ENCODE data around the gene CCDC68. TPM values are rescaled to one million over a fixed set of nuclear protein-coding genes. Genes with fewer than 3 reads are reported as not detected.

The CCDC68 gene
- total and polyA plus RNA-seq, 9 donors, result 5.4 to 62.8 (median 11.2) TPM

DNA sequence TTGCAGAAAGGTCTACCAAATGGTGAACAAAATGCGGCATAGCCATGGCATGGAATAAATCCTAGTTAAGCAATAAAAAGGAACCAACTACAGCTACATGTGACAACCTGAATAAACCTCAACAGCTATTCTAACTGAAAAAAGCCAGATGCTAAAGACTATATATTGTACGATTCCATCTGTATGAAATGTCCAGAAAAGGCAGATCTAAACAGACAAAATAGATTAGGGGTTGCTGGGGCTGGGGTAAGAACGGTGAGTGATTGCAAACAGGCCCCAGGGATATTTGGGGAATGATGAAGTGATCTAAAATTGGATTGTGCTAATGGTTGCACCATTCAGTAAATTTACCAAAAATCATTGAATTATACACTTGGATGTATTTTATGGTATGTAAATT is 2.8 kb downstream of the CCDC68 start:
- no peaks in the 10 kb centered on the region for H3K27me3 ChIP-seq
- H3K4me3 ChIP-seq, result no peak overlapping the region
- H3K36me3 ChIP-seq, result no peaks in the 10 kb centered on the region
- DNase-seq, result no peak
- intact Hi-C loops (cut with DNase I), result no loop called here
- peaks cover 5% of the 10 kb centered on the region for H3K4me1 ChIP-seq (ENCODE audit: insufficient read depth)
- H3K9me3 ChIP-seq, result no peaks in the 10 kb centered on the region
- 85 to 92% (median 89%) methylated on average over 3 of the region's 3 CpGs for WGBS, 3 donors
- no peak overlapping the region for H3K27ac ChIP-seq
- TF ChIP-seq EP300 (IDR thresholded peaks at IDR 0.05), result no peak
- TF ChIP-seq, protein P1, sequence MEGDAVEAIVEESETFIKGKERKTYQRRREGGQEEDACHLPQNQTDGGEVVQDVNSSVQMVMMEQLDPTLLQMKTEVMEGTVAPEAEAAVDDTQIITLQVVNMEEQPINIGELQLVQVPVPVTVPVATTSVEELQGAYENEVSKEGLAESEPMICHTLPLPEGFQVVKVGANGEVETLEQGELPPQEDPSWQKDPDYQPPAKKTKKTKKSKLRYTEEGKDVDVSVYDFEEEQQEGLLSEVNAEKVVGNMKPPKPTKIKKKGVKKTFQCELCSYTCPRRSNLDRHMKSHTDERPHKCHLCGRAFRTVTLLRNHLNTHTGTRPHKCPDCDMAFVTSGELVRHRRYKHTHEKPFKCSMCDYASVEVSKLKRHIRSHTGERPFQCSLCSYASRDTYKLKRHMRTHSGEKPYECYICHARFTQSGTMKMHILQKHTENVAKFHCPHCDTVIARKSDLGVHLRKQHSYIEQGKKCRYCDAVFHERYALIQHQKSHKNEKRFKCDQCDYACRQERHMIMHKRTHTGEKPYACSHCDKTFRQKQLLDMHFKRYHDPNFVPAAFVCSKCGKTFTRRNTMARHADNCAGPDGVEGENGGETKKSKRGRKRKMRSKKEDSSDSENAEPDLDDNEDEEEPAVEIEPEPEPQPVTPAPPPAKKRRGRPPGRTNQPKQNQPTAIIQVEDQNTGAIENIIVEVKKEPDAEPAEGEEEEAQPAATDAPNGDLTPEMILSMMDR (IDR thresholded peaks at IDR 0.05), result no peak

DNA sequence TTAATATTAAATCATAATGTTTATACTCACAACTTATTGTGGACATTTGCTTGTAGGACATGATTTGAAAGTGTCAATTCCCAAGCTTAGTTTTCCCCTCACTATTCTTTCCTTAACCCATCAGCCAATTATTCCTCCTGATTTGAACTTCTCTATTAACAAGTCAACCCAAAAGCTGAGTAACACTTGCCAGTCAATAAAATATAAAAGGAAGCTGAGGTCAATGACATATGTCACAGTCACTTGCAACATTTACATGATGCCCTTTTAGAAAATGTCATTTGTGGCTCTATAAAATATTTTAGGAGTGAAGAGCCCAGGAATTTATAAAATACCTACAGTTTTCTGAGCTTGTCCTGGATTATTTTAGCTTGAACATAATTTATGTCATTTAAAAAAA is 7.2 kb downstream of the CCDC68 start:
- intact Hi-C loops (cut with DNase I), result no loop called here
- Histone ChIP-seq H3K27me3 (no peaks in the 10 kb centered on the region), H3K9me3 (no peaks in the 10 kb centered on the region), H3K4me1 (ENCODE audit: insufficient read depth) (peaks cover 3% of the 10 kb centered on the region), H3K4me3 (no peak overlapping the region), H3K27ac (no peak overlapping the region), H3K36me3 (no peaks in the 10 kb centered on the region)
- no peak for DNase-seq
- TF ChIP-seq, protein P1 (IDR thresholded peaks at IDR 0.05), result no peak
- TF ChIP-seq POLR2A (IDR thresholded peaks at IDR 0.05), result no peak
- no peak for TF ChIP-seq EP300 (IDR thresholded peaks at IDR 0.05)

DNA sequence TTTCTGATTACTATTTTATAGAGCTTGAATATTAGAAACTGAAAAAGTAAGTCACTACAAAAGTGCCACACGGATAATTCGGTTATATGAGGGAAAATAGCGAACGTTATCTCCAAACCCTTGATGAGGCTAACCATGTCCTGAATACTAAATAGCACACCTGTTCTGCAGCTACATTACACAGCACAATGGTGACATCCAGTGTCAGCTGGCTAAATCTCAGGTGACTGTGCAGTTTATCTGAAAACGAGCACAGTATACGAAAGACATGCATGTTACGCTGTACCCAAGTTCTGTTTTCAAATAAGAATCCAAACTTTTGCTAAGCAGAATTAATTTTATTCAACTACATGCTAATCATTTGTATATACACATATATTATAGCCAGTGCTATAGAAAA is 9.0 kb downstream of the CCDC68 start:
- intact Hi-C loops (cut with DNase I), result no loop called here
- Histone ChIP-seq H3K36me3 (no peaks in the 10 kb centered on the region), H3K27ac (no peak overlapping the region), H3K27me3 (no peaks in the 10 kb centered on the region), H3K4me1 (ENCODE audit: insufficient read depth) (peaks cover 4% of the 10 kb centered on the region), H3K9me3 (no peaks in the 10 kb centered on the region), H3K4me3 (no peak overlapping the region)
- TF ChIP-seq POLR2A (IDR thresholded peaks at IDR 0.05) (no peak), EP300 (IDR thresholded peaks at IDR 0.05) (no peak)
- TF ChIP-seq, protein P1 (IDR thresholded peaks at IDR 0.05), result no peak
- WGBS, 3 donors, result 93 to 98% (median 97%) methylated on average over 7 of the region's 7 CpGs
- no peak for DNase-seq

DNA sequence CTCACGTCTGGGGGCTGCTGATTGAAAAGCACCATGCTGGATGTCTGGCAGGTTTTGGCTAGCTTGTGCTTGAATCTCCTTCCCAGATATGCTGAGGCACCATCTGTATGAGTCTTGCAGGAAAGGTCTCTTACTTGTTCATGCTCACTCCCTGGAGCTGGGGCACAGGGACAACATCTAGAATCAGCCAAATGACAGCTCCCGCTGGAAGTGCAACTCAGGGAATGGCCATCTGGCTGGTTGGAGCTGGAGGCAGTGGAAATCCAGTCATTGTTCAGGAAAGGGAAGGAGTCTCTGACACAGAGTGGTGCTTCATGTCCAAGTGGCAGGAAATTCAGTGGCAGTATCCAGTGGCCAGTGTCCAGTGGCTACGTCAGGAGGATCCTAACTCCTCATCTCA is 9.7 kb downstream of the CCDC68 start:
- TF ChIP-seq, protein P1 (IDR thresholded peaks at IDR 0.05), result no peak
- TF ChIP-seq EP300 (IDR thresholded peaks at IDR 0.05), result no peak
- TF ChIP-seq POLR2A (IDR thresholded peaks at IDR 0.05), result no peak
- Histone ChIP-seq H3K27me3 (no peaks in the 10 kb centered on the region), H3K36me3 (no peaks in the 10 kb centered on the region), H3K9me3 (no peaks in the 10 kb centered on the region), H3K4me1 (ENCODE audit: insufficient read depth) (peaks cover 4% of the 10 kb centered on the region), H3K4me3 (no peak overlapping the region), H3K27ac (no peak overlapping the region)
- 94 to 96% (median 96%) methylated on average over 3 of the region's 3 CpGs for WGBS, 3 donors
- intact Hi-C loops (cut with DNase I), result no loop called here
- DNase-seq, result no peak
